DND-41 (cell line): ENCODE data around the gene GARS1.

Source experiments
- ATAC-seq: fragments of 200-7000 bp; cut with Tn5 transposase; 3 replicates; pipeline ENCODE4 v1.9.1; 2021; ENCODE audit warnings: low read depth; ENCODE audit not compliant: insufficient read depth
- DNase-seq: peaks from one replicate; pipeline ENCODE4 v3.0.0-alpha.2; 2020
- H2AFZ ChIP-seq: 2 replicates; pipeline ENCODE4 v1.6.0; 2012; ENCODE audit warnings: low read depth, low read length
- H3K27ac ChIP-seq: 2 replicates; pipeline ENCODE4 v1.5.1; 2012; ENCODE audit warnings: low read length, inconsistent platforms
- H3K27me3 ChIP-seq: fragments of 200-600 bp; sonication (generic); 2 replicates; pipeline ENCODE4 v1.6.0; 2012; ENCODE audit warnings: low read length, mild to moderate bottlenecking, inconsistent platforms; ENCODE audit not compliant: insufficient read depth, poor library complexity
- H3K36me3 ChIP-seq: 2 replicates; pipeline ENCODE4 v1.5.1; 2012; ENCODE audit warnings: low read length, inconsistent platforms; ENCODE audit not compliant: insufficient read depth
- H3K4me1 ChIP-seq: 2 replicates; pipeline ENCODE4 v1.5.1; 2012; ENCODE audit warnings: mild to moderate bottlenecking, low read length; ENCODE audit not compliant: insufficient read depth
- H3K4me2 ChIP-seq: 2 replicates; pipeline ENCODE4 v1.6.0; 2012; ENCODE audit warnings: mild to moderate bottlenecking, moderate library complexity, low read length, inconsistent platforms; ENCODE audit not compliant: insufficient read depth
- H3K4me3 ChIP-seq, 2 experiments: fragments of 200-600 bp in 1 of 2; shearing (Covaris generic) in 1 of 2; 2 replicates each; pipeline ENCODE4 v1.5.1; 2012 to 2016; ENCODE audit warnings: inconsistent platforms in 2 of 2, low read length in 2 of 2, mild to moderate bottlenecking in 2 of 2, low read depth in 1 of 2, moderate library complexity in 1 of 2
- H3K79me2 ChIP-seq: 2 replicates; pipeline ENCODE4 v1.6.0; 2012; ENCODE audit warnings: low read length, inconsistent platforms; ENCODE audit not compliant: insufficient read depth
- H3K9ac ChIP-seq: 2 replicates; pipeline ENCODE4 v1.6.0; 2012; ENCODE audit warnings: low read depth, mild to moderate bottlenecking, inconsistent platforms, low read length, moderate library complexity
- H3K9me3 ChIP-seq: 2 replicates; pipeline ENCODE4 v1.5.1; 2012; ENCODE audit warnings: low read length, moderate library complexity, mild to moderate bottlenecking, inconsistent platforms; ENCODE audit not compliant: insufficient read depth, severe bottlenecking
- H4K20me1 ChIP-seq: 2 replicates; pipeline ENCODE4 v1.6.0; 2012; ENCODE audit warnings: low read length; ENCODE audit not compliant: insufficient read depth
- EZH2 ChIP-seq: IDR thresholded peaks from 3 replicates; pipeline ENCODE4 v1.6.1; 2012; ENCODE audit warnings: borderline replicate concordance, low read depth, mild to moderate bottlenecking, moderate library complexity, low read length, inconsistent platforms; ENCODE audit not compliant: severe bottlenecking
- TF ChIP-seq, protein P1 (sequence below): IDR thresholded peaks from 2 replicates; pipeline ENCODE4 v1.5.1; 2012; ENCODE audit warnings: borderline replicate concordance, low read length, moderate library complexity, mild to moderate bottlenecking; ENCODE audit not compliant: poor library complexity, severe bottlenecking; ENCODE audit errors: extremely low read depth

GARS1 gene

DNA sequence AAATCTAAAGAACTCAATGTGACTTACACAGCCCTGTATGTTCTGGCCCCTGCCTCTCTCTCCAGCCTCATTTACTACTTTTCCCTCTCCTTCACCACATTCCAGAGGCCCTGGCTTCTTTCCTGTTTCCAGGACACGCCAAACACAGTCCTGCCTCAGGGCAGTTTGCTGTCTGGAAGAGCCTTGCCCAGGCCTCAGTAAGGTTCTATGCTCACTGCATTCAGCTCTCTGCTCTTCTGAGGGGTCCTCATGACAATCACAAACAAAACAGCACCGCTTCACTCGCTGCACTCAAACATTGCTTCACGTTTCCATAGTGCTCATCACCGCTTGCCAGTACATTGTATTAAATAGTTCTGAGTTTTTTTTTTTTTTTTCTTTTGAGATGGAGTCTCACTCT, 35.1 kb upstream of the GARS1 start:
- no peaks in the 10 kb centered on the region for H3K4me1 ChIP-seq

DNA sequence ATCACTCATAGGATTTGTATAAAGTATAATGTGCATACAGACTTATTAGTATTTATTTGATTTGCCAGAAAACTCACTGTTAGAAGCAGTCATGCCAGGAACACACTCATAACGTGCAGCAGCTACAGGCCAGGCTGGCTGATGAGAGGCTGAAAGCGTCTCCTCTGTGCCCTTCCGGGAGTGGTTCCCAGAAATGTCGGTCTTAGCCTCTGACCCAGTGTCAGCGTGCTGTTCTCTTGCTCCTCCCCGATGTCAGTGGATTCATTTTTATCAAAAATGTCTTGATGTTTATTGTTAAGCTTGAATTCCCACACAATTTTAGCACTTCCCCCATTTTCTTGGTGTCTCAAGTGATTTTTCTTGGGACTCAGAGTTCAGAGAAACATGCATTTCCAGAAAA, 33.3 kb upstream of the GARS1 start:
- no peak overlapping the region for H3K4me3 ChIP-seq
- H3K36me3 ChIP-seq = peaks cover 21% of the 10 kb centered on the region
- no peak overlapping the region for H3K9ac ChIP-seq
- no peaks in the 10 kb centered on the region for H3K27me3 ChIP-seq
- no peaks in the 10 kb centered on the region for H3K79me2 ChIP-seq
- TF ChIP-seq EZH2 = no peak
- TF ChIP-seq, protein P1, sequence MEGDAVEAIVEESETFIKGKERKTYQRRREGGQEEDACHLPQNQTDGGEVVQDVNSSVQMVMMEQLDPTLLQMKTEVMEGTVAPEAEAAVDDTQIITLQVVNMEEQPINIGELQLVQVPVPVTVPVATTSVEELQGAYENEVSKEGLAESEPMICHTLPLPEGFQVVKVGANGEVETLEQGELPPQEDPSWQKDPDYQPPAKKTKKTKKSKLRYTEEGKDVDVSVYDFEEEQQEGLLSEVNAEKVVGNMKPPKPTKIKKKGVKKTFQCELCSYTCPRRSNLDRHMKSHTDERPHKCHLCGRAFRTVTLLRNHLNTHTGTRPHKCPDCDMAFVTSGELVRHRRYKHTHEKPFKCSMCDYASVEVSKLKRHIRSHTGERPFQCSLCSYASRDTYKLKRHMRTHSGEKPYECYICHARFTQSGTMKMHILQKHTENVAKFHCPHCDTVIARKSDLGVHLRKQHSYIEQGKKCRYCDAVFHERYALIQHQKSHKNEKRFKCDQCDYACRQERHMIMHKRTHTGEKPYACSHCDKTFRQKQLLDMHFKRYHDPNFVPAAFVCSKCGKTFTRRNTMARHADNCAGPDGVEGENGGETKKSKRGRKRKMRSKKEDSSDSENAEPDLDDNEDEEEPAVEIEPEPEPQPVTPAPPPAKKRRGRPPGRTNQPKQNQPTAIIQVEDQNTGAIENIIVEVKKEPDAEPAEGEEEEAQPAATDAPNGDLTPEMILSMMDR = no peak
- no peaks in the 10 kb centered on the region for H3K4me1 ChIP-seq
- no peak overlapping the region for H2AFZ ChIP-seq
- no peak overlapping the region for H3K4me2 ChIP-seq
- ATAC-seq = no peak
- H4K20me1 ChIP-seq = no peaks in the 10 kb centered on the region
- H3K9me3 ChIP-seq = no peaks in the 10 kb centered on the region
- no peak for DNase-seq
- H3K27ac ChIP-seq = no peak overlapping the region

More for the DNA sequence above, 35.1 kb upstream of the GARS1 start:
- peaks cover 20% of the 10 kb centered on the region for H3K36me3 ChIP-seq
- no peak overlapping the region for H3K27ac ChIP-seq
- H3K27me3 ChIP-seq = no peaks in the 10 kb centered on the region
- no peaks in the 10 kb centered on the region for H3K79me2 ChIP-seq
- no peak overlapping the region for H3K4me2 ChIP-seq
- no peak for TF ChIP-seq EZH2
- TF ChIP-seq, protein P1 = no peak
- no peak overlapping the region for H2AFZ ChIP-seq
- no peaks in the 10 kb centered on the region for H4K20me1 ChIP-seq
- no peak for ATAC-seq
- no peak overlapping the region for H3K9ac ChIP-seq
- no peaks in the 10 kb centered on the region for H3K9me3 ChIP-seq
- no peak overlapping the region for H3K4me3 ChIP-seq
- no peak for DNase-seq

DNA sequence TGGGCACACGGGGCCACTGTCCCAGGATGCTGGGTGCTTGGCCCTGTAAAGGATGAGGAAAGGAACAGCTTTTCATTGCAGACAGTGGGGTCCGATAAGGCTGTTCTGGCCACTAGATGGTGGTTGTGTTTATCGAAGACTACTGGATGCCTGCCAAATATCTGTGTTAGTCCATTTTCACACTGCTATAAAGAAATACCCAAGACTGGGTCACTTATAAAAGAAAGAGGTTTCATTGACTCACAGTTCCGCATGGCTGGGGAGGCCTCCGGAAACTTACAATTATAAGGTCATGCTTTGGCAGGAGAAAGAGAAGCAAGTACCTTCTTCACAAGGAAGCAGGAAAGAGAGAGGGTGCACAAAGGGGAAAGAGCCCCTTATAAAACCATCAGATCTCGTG, 32.2 kb upstream of the GARS1 start:
- H3K4me3 ChIP-seq = no peak overlapping the region
- DNase-seq = no peak
- H3K36me3 ChIP-seq = peaks cover 30% of the 10 kb centered on the region
- no peak overlapping the region for H3K9ac ChIP-seq
- H3K79me2 ChIP-seq = no peaks in the 10 kb centered on the region
- H3K27me3 ChIP-seq = no peaks in the 10 kb centered on the region
- H3K9me3 ChIP-seq = no peaks in the 10 kb centered on the region
- H3K4me2 ChIP-seq = no peak overlapping the region
- no peak overlapping the region for H2AFZ ChIP-seq
- no peak overlapping the region for H3K27ac ChIP-seq
- no peak for ATAC-seq
- no peaks in the 10 kb centered on the region for H4K20me1 ChIP-seq
- no peaks in the 10 kb centered on the region for H3K4me1 ChIP-seq
- TF ChIP-seq, protein P1 = no peak
- no peak for TF ChIP-seq EZH2

DNA sequence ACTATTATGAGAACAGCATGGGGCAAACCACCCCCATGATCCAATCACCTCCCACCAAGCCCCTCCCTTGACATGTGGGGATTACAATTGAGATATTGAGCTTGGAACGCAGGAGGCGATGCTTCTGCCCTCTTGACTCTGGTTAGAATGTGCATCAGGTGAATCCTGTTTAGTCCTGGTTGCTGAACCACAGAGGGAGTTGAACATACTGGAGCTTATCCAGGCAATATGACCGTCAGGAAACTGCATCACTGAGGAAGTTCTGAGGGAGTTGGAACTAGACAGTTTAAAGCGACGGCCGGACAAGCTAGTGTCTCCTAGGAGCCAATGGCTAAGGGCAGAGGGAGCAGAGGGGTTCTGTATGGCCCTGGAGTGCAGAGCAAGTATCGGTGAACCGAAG, 31.8 kb upstream of the GARS1 start:
- H3K27me3 ChIP-seq = no peaks in the 10 kb centered on the region
- ATAC-seq (no peak), DNase-seq (no peak)
- no peaks in the 10 kb centered on the region for H3K9me3 ChIP-seq
- no peak overlapping the region for H3K9ac ChIP-seq
- H4K20me1 ChIP-seq = no peaks in the 10 kb centered on the region
- H2AFZ ChIP-seq = no peak overlapping the region
- H3K4me3 ChIP-seq = no peak overlapping the region
- no peak for TF ChIP-seq EZH2
- TF ChIP-seq, protein P1 = no peak
- H3K36me3 ChIP-seq = peaks cover 30% of the 10 kb centered on the region
- no peak overlapping the region for H3K27ac ChIP-seq
- H3K4me2 ChIP-seq = no peak overlapping the region
- no peaks in the 10 kb centered on the region for H3K4me1 ChIP-seq
- no peaks in the 10 kb centered on the region for H3K79me2 ChIP-seq
